Lung (tissue), 12 donors: ENCODE results near the gene PLAAT4. TPM values are rescaled to one million over a fixed set of nuclear protein-coding genes. Genes with fewer than 3 reads are reported as not detected.

ENCODE experiments used
- ATAC-seq: fragments of 200-7000 bp; cut with Tn5 transposase; one replicate; pipeline ENCODE4 v1.9.1; 2020; ENCODE audit warnings: moderate number of reproducible peaks; ENCODE audit not compliant: insufficient read depth, low FRiP score
- DNase-seq, 3 donors: peaks; one replicate each; pipeline ENCODE4 v3.0.0-alpha.2; 2013 to 2017
- H3K27ac ChIP-seq, 2 donors: one replicate each; pipeline ENCODE4 v1.5.1; 2013; ENCODE audit warnings: mild to moderate bottlenecking in 2 of 2, moderate library complexity in 2 of 2, control low read depth in 1 of 2, inconsistent platforms in 1 of 2, low read depth in 1 of 2, low read length in 1 of 2
- H3K27me3 ChIP-seq, 3 donors: one replicate each; pipeline ENCODE4 v1.5.1; 2013; ENCODE audit warnings: low read length in 2 of 3; ENCODE audit not compliant: control insufficient read depth in 3 of 3, insufficient read depth in 3 of 3
- H3K36me3 ChIP-seq, 4 donors: one replicate each; pipeline ENCODE4 v1.5.1; 2013; ENCODE audit warnings: low read length in 4 of 4, mild to moderate bottlenecking in 1 of 4, moderate library complexity in 1 of 4; ENCODE audit not compliant: control insufficient read depth in 4 of 4, insufficient read depth in 4 of 4
- H3K4me1 ChIP-seq, 5 donors: one replicate each; pipeline ENCODE4 v1.5.1; 2013; ENCODE audit warnings: low read length in 5 of 5, mild to moderate bottlenecking in 2 of 5, moderate library complexity in 1 of 5; ENCODE audit not compliant: control insufficient read depth in 5 of 5, insufficient read depth in 5 of 5
- H3K4me3 ChIP-seq: one replicate; pipeline ENCODE4 v1.5.1; 2013; ENCODE audit warnings: mild to moderate bottlenecking, control low read depth, moderate library complexity
- H3K9ac ChIP-seq, 2 donors: one replicate each; pipeline ENCODE4 v1.5.1; 2013; ENCODE audit warnings: low read length in 2 of 2, control low read depth in 1 of 2; ENCODE audit not compliant: insufficient read depth in 1 of 2
- H3K9me3 ChIP-seq, 4 donors: one replicate each; pipeline ENCODE4 v1.5.1; 2013; ENCODE audit warnings: low read length in 3 of 4, mild to moderate bottlenecking in 1 of 4, moderate library complexity in 1 of 4; ENCODE audit not compliant: control insufficient read depth in 4 of 4, insufficient read depth in 3 of 4
- CTCF ChIP-seq: IDR thresholded peaks from 2 replicates; pipeline ENCODE4 v1.5.1; 2012; ENCODE audit warnings: mild to moderate bottlenecking; ENCODE audit errors: control extremely low read depth, extremely low read depth
- WGBS, 2 donors: extraction: QIAGEN DNeasy Blood & Tissue Kit; methylation state at CpG; one replicate each; pipeline ENCODE4 v1.1.7; 2013; 5-methylcytosine and 5-hydroxymethylcytosine counted together
- polyA plus RNA-seq, 2 donors: library from polyadenylated mRNA; stranded (reverse); fragments of 200-250 nt; gene quantifications; one replicate each; pipeline ENCODE4 v1.2.1, GENCODE V29; 2013
- total RNA-seq, 2 donors: library from RNA; depleted of rRNA in 1 of 2; stranded (reverse); fragments of >200 nt in 1 of 2; gene quantifications; one replicate each; pipeline ENCODE4 v1.2.1, GENCODE V29; 2014 to 2021
- donor health status: control.
- donor health status: control.
- donor health status: Bipolar disorder and iron deficiency.
- donor health status: healthy.
- donor health status: DM: yes; HTN: yes; CAD: no.

The PLAAT4 gene
- total and polyA plus RNA-seq, 4 donors: 49.7 to 336 (median 148) TPM

GRCh38 chr11:63504933-63505586 lies 31.5 kb upstream of the PLAAT4 start:
- 48 to 63% methylated on average over 4 of the region's 4 CpGs for WGBS, 2 donors
- no peak for ATAC-seq
- no peak overlapping the region for H3K9ac ChIP-seq
- no peaks in the 10 kb centered on the region for H3K36me3 ChIP-seq
- TF ChIP-seq CTCF: no peak
- no peaks in the 10 kb centered on the region for H3K27me3 ChIP-seq
- peaks cover 0 to 4% (median 2%) of the 10 kb centered on the region in 4 donors for H3K9me3 ChIP-seq
- no peak overlapping the region for H3K27ac ChIP-seq
- peaks cover 0 to 6% (median 0%) of the 10 kb centered on the region in 5 donors for H3K4me1 ChIP-seq
- H3K4me3 ChIP-seq: no peak overlapping the region
- no peak for DNase-seq

DNA sequence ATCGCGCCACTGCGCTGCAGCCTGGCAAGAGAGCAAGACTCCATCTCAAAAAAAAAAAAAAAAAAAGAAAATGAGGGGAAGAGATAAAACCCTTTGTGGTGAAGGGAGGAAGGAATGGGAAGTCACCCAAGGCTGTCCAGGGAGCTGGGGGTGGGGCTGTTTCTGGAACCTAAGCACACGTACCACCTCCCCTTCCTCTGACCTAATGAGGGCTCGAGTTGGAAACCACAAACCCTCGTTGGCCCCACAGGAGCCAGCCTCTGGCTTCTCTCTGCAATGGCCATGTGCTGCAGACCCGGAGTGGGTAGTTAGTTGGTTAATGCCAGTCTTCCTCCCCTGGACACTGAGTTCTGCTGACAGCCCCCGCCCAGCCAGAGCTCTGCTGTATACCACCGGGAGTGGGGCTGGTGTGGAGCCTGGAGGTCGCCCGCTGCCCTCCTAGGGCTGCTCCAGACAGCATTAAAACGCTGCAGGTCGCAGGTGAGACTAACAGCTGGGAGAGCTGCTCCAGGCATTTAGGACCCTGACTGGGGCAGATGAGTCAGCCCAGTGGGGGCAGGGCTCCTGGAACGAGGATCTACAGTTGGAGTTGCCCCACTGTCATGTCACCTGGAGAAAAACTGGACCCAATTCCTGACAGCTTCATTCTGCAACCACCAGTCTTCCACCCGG lies 30.6 kb upstream of the PLAAT4 start, which contains the start of gene LGALS12:
Gene LGALS12, plus strand, starts transcription at position 228 of the 672 bp plus-strand sequence. Its CDS starts 375 bp downstream, at position 603.
- Histone ChIP-seq H3K4me1 (peaks cover 0 to 11% (median 0%) of the 10 kb centered on the region in 5 donors), H3K36me3 (no peaks in the 10 kb centered on the region), H3K9ac (no peak within 1 kb of the TSS), H3K4me3 (no peak within 1 kb of the TSS), H3K27ac (no peak within 1 kb of the TSS), H3K9me3 (no peaks in the 10 kb centered on the region), H3K27me3 (no peaks in the 10 kb centered on the region)
- 23 to 53% methylated on average over 15 of the region's 15 CpGs for WGBS, 2 donors
- peak in 1 of 3 donors; percentile 11 for DNase-seq
- no peak for ATAC-seq
- no peak for TF ChIP-seq CTCF

DNA sequence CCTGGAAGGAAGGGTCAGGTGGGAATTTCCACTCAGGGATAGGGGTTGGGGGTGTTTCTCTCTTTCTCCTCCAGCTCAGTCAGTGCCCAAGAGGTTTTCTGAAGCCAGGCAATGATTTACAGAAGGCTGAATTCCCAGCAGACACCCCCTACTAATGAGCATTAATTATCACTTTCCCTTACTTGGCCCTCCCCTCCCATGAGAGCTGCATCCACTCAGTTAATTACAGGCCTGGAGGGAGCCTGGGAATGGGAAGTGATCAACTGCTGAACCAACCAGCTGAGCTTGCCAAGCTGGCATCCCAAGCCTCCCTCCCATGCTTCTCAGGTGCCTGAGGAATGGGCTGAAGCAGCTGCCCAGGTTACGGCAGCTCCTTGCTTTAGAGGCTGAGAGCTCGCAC lies 29.7 kb upstream of the PLAAT4 start:
- DNase-seq (no peak), ATAC-seq (no peak)
- no peaks in the 10 kb centered on the region for H3K9me3 ChIP-seq
- H3K27ac ChIP-seq: no peak overlapping the region
- no peak overlapping the region for H3K4me3 ChIP-seq
- H3K27me3 ChIP-seq: no peaks in the 10 kb centered on the region
- WGBS, 2 donors: 92 to 93% methylated on average over 2 of the region's 2 CpGs
- peaks cover 0 to 11% (median 0%) of the 10 kb centered on the region in 5 donors for H3K4me1 ChIP-seq
- H3K36me3 ChIP-seq: no peaks in the 10 kb centered on the region
- no peak for TF ChIP-seq CTCF
- no peak overlapping the region for H3K9ac ChIP-seq
